Mesenchymal stem cell (in vitro differentiated cells and primary cell): ENCODE results near the gene RRP15.

ENCODE experiments used
- DNase-seq: peaks from one replicate; pipeline ENCODE4 v3.0.0-alpha.2; 2013
- H2AFZ ChIP-seq: one replicate; pipeline ENCODE4 v1.6.1; 2013; ENCODE audit warnings: low read depth, mild to moderate bottlenecking, control low read depth, inconsistent platforms, low read length, moderate library complexity
- H2AK5ac ChIP-seq: 2 replicates; pipeline ENCODE4 v1.6.1; 2013; ENCODE audit warnings: low read length, moderate library complexity, mild to moderate bottlenecking, inconsistent platforms; ENCODE audit not compliant: severe bottlenecking
- H2BK120ac ChIP-seq: one replicate; pipeline ENCODE4 v1.6.1; 2013; ENCODE audit warnings: low read depth, mild to moderate bottlenecking, inconsistent platforms, low read length, moderate library complexity
- H2BK12ac ChIP-seq, 2 experiments: one replicate each; pipeline ENCODE4 v1.6.1; 2013; ENCODE audit warnings: inconsistent platforms in 2 of 2, low read length in 2 of 2, mild to moderate bottlenecking in 2 of 2, moderate library complexity in 2 of 2, control low read depth in 1 of 2
- H2BK15ac ChIP-seq: one replicate; pipeline ENCODE4 v1.6.1; 2013; ENCODE audit warnings: mild to moderate bottlenecking, low read depth, inconsistent platforms; ENCODE audit not compliant: poor library complexity, severe bottlenecking
- H2BK5ac ChIP-seq: 2 replicates; pipeline ENCODE4 v1.6.1; 2013; ENCODE audit warnings: low read depth, mild to moderate bottlenecking, low read length, control low read depth, inconsistent platforms; ENCODE audit not compliant: poor library complexity, severe bottlenecking
- H3K14ac ChIP-seq, 2 experiments: one replicate each; pipeline ENCODE4 v1.6.1; 2013; ENCODE audit warnings: inconsistent platforms in 2 of 2, low read length in 2 of 2, control low read depth in 1 of 2, mild to moderate bottlenecking in 1 of 2, moderate library complexity in 1 of 2
- H3K18ac ChIP-seq, 2 experiments: one replicate each; pipeline ENCODE4 v1.6.1; 2013; ENCODE audit warnings: inconsistent platforms in 2 of 2, low read length in 2 of 2, control low read depth in 1 of 2, low read depth in 1 of 2, mild to moderate bottlenecking in 1 of 2
- H3K23ac ChIP-seq, 2 experiments: one replicate each; pipeline ENCODE4 v1.6.1; 2013; ENCODE audit warnings: inconsistent platforms in 2 of 2, low read length in 2 of 2, mild to moderate bottlenecking in 2 of 2, moderate library complexity in 2 of 2, control low read depth in 1 of 2
- H3K27ac ChIP-seq: 2 replicates; pipeline ENCODE4 v1.5.1; 2013; ENCODE audit warnings: mild to moderate bottlenecking, moderate library complexity, low read length, control low read depth, inconsistent platforms; ENCODE audit not compliant: poor library complexity, severe bottlenecking
- H3K27me3 ChIP-seq, 2 experiments: 2 replicates each; pipeline versions ENCODE4 v1.6.1 to v1.7.0; 2013; ENCODE audit warnings: low read length in 2 of 2, mild to moderate bottlenecking in 2 of 2, moderate library complexity in 2 of 2, control low read depth in 1 of 2, inconsistent platforms in 1 of 2; ENCODE audit not compliant: control insufficient read depth in 1 of 2, insufficient read depth in 1 of 2
- H3K36me3 ChIP-seq, 2 experiments: 2 replicates each; pipeline versions ENCODE4 v1.6.1 to v1.7.0; 2013; ENCODE audit warnings: low read length in 2 of 2, control low read depth in 1 of 2, inconsistent platforms in 1 of 2, low read depth in 1 of 2, mild to moderate bottlenecking in 1 of 2; ENCODE audit not compliant: insufficient read depth in 2 of 2, control insufficient read depth in 1 of 2
- H3K4ac ChIP-seq, 2 experiments: one replicate each; pipeline ENCODE4 v1.6.1; 2013; ENCODE audit warnings: inconsistent platforms in 2 of 2, low read length in 2 of 2, mild to moderate bottlenecking in 2 of 2, moderate library complexity in 2 of 2, control low read depth in 1 of 2, low read depth in 1 of 2
- H3K4me1 ChIP-seq: 2 replicates; pipeline ENCODE4 v1.6.1; 2013; ENCODE audit warnings: low read depth, low read length, control low read depth; ENCODE audit not compliant: control insufficient read depth, insufficient read depth
- H3K4me2 ChIP-seq: 2 replicates; pipeline ENCODE4 v1.6.1; 2013; ENCODE audit warnings: low read length, mild to moderate bottlenecking, inconsistent platforms; ENCODE audit not compliant: poor library complexity, severe bottlenecking
- H3K4me3 ChIP-seq, 2 experiments: 2 replicates each; pipeline versions ENCODE4 v1.5.1 to v1.7.0; 2013; ENCODE audit warnings: low read length in 2 of 2, mild to moderate bottlenecking in 2 of 2, control low read depth in 1 of 2, low read depth in 1 of 2; ENCODE audit not compliant: insufficient read depth in 1 of 2
- H3K79me1 ChIP-seq: replicated peaks from 2 replicates; pipeline ENCODE4 v1.6.1; 2013; ENCODE audit warnings: mild to moderate bottlenecking, control low read depth, low read length, inconsistent platforms; ENCODE audit not compliant: poor library complexity, severe bottlenecking
- H3K9ac ChIP-seq: 2 replicates; pipeline ENCODE4 v1.7.0; 2013; ENCODE audit warnings: mild to moderate bottlenecking, low read length, moderate library complexity
- H3K9me3 ChIP-seq: 2 replicates; pipeline ENCODE4 v1.7.0; 2013; ENCODE audit warnings: mild to moderate bottlenecking, low read length; ENCODE audit not compliant: control insufficient read depth
- H4K8ac ChIP-seq: one replicate; pipeline ENCODE4 v1.6.1; 2013; ENCODE audit warnings: inconsistent platforms, mild to moderate bottlenecking, low read length, moderate library complexity
- H4K91ac ChIP-seq: one replicate; pipeline ENCODE4 v1.6.1; 2013; ENCODE audit warnings: mild to moderate bottlenecking, low read length, inconsistent platforms
- WGBS: methylation state at CpG from one replicate; pipeline ENCODE4 v1.1.7; 2013; ENCODE audit warnings: mixed read lengths; 5-methylcytosine and 5-hydroxymethylcytosine counted together

The RRP15 gene

DNA sequence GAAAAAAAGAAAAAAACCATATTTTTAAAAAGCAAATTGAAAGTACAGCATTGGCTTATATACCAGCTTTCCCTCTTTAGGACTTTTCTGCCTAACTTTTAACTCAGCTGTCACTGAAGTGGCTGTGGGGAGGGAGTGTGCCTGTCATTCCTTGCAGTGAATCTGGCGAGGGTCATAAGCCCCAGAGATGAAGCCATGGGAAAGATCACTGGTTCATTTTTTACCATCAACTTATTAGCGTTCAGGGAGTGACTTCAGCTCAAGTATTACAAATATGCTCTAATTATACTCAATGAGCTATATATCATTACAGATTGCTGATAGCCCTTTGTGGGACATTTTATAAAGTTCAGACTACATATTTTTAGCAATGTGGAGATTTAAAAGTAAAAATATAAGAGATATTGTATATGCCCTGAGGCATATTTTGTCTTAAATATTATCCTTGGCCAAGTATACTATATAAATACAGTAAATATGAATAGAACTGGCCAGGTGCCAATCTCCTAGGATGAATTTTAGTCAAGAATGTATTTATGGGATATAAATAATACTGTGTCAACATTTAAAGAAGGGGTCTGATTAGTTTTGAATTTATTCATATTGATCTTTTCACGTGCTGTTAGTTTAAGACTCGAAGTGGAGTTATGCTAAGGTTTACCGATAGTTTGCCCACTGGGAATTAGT, 64.4 kb downstream of the RRP15 start:
- no peaks in the 10 kb centered on the region for H3K79me1 ChIP-seq
- no peak overlapping the region for H3K18ac ChIP-seq
- H3K27me3 ChIP-seq: no peaks in the 10 kb centered on the region
- peaks cover 12% of the 10 kb centered on the region for H3K4me1 ChIP-seq
- H3K9me3 ChIP-seq: no peaks in the 10 kb centered on the region
- no peak overlapping the region for H3K23ac ChIP-seq
- no peak overlapping the region for H2BK120ac ChIP-seq
- H3K4me3 ChIP-seq: peak overlapping the region; percentile 40 to 90
- H3K9ac ChIP-seq: peak overlapping the region; percentile 96
- peak overlapping the region; percentile 66 for H3K4me2 ChIP-seq
- H2BK5ac ChIP-seq: no peak overlapping the region
- H4K91ac ChIP-seq: no peak overlapping the region
- H3K14ac ChIP-seq: no peak overlapping the region
- DNase-seq: no peak
- no peak overlapping the region for H4K8ac ChIP-seq
- WGBS: 83% methylated on average over 4 of the region's 5 CpGs
- H2BK15ac ChIP-seq: no peak overlapping the region
- no peak overlapping the region for H2BK12ac ChIP-seq
- H3K27ac ChIP-seq: peak overlapping the region; percentile 99
- no peak overlapping the region for H2AK5ac ChIP-seq
- peaks cover 0 to 6% of the 10 kb centered on the region in 2 experiments for H3K36me3 ChIP-seq
- no peak overlapping the region for H2AFZ ChIP-seq
- H3K4ac ChIP-seq: no peak overlapping the region

DNA sequence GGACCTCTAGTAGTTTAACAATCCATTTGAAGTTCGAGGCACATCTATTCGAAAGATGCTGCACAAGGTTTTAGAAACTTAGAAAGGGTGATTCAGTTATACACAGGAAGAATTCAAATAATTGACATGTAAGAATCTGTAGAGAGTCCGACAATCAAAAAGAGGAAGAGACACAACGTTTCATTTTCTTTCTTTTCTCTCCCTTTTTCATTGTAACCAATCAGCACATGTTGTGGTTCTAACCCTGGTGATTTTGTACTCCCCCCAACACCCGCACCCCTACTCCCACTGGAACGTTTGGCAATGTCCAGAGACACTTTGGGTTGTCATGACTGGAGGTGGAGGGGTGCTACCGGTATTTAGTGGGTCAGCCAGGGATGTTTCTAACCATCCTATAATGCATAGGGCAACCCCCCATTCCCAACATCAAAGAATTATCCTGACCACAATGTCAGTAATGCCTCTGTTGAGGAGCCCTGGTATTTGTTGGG, 65.0 kb downstream of the RRP15 start:
- Histone ChIP-seq H3K4me1 (peaks cover 16% of the 10 kb centered on the region), H3K4me2 (peak overlapping the region; percentile 66), H2BK120ac (no peak overlapping the region), H3K27me3 (no peaks in the 10 kb centered on the region), H3K79me1 (no peaks in the 10 kb centered on the region), H3K36me3 (peaks cover 0 to 10% of the 10 kb centered on the region in 2 experiments), H2BK15ac (peak overlapping the region; percentile 67), H3K23ac (no peak overlapping the region), H2AK5ac (peak overlapping the region; percentile 44), H3K4ac (no peak overlapping the region), H3K9ac (peak overlapping the region; percentile 96), H2BK5ac (peak overlapping the region; percentile 53), H4K8ac (peak overlapping the region; percentile 60), H3K4me3 (peak overlapping the region; percentile 14 to 73), H2BK12ac (peak overlapping the region; percentile 5 to 29), H4K91ac (peak overlapping the region; percentile 74), H3K27ac (peak overlapping the region; percentile 86), H3K14ac (no peak overlapping the region), H3K9me3 (no peaks in the 10 kb centered on the region), H3K18ac (peak overlapping the region in 1 of 2 experiments; percentile 37), H2AFZ (no peak overlapping the region)
- no peak for DNase-seq
- WGBS: 92% methylated on average over 4 of the region's 7 CpGs

DNA sequence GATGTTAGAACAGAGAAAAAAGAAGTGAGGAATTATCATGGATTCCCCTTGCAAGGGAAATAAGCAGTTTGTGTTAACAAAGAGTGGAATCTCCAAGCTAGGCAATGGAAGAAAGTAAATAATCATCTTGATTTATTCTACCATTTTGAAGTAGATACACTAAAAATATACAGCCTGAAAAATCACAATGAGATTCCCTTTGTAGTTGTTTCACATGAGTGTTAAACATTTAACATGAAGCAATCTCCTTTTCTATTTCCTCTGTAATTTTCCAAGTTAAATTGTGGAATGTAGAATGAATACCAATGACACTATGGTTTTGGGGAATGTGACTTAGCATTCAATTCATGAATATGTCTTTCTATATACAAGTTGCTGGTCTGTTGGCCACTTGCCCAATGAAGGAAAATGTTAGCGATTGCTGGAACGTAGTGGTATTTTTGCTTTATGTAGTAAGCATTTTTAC, 65.7 kb downstream of the RRP15 start:
- H3K36me3 ChIP-seq: peaks cover 0 to 10% of the 10 kb centered on the region in 2 experiments
- no peaks in the 10 kb centered on the region for H3K79me1 ChIP-seq
- no peak overlapping the region for H3K23ac ChIP-seq
- H3K4me1 ChIP-seq: peaks cover 16% of the 10 kb centered on the region
- H2BK12ac ChIP-seq: no peak overlapping the region
- H3K4ac ChIP-seq: no peak overlapping the region
- H2BK15ac ChIP-seq: no peak overlapping the region
- H3K4me3 ChIP-seq: peak overlapping the region in 1 of 2 experiments; percentile 73
- 67% methylated on average over 2 of the region's 2 CpGs for WGBS
- H2BK120ac ChIP-seq: no peak overlapping the region
- H3K9me3 ChIP-seq: no peaks in the 10 kb centered on the region
- H3K4me2 ChIP-seq: peak overlapping the region; percentile 30
- H3K9ac ChIP-seq: peak overlapping the region; percentile 84
- H3K14ac ChIP-seq: no peak overlapping the region
- H2BK5ac ChIP-seq: no peak overlapping the region
- H4K91ac ChIP-seq: no peak overlapping the region
- no peaks in the 10 kb centered on the region for H3K27me3 ChIP-seq
- H4K8ac ChIP-seq: no peak overlapping the region
- DNase-seq: peak; percentile 70
- H3K27ac ChIP-seq: peak overlapping the region; percentile 93
- H2AFZ ChIP-seq: no peak overlapping the region
- no peak overlapping the region for H2AK5ac ChIP-seq
- no peak overlapping the region for H3K18ac ChIP-seq

DNA sequence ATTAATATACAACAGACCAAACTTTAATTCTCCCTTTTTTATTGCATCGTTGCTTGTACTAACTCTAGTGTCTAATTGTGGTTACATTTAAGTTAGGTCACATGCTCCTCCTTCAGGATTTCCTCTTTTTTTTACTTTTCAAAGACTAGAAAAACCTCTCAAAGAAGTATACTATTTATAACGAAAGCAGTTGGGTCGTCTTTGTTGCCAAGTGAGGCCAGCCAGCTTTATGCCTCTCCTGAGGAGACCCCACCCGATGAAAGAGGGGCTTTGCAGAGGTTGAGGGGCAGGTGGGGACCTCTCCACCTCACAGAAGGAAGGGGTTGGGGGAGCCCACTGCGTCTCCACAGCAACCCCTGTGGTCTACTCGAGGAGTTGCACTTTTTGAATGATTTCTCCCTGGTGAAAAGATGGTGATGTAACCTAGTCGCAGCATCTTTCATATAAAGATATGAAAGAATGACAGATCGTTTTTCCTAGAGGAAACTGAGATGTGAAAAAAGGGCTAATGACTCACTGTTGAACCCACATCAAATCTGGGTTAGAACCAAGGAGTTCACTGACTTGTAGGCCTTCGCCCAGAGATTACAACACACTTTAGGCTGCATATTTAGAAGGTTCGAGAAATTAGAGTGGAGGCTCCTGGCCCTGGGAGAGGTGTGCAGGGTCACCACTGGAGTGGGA, 66.4 kb downstream of the RRP15 start:
- Histone ChIP-seq H3K18ac (peak overlapping the region in 1 of 2 experiments; percentile 55), H3K4ac (no peak overlapping the region), H3K23ac (no peak overlapping the region), H2BK120ac (no peak overlapping the region), H3K4me3 (peak overlapping the region in 1 of 2 experiments; percentile 73), H3K9me3 (no peaks in the 10 kb centered on the region), H3K9ac (peak overlapping the region; percentile 84), H3K14ac (no peak overlapping the region), H3K4me1 (peaks cover 19% of the 10 kb centered on the region), H3K79me1 (peaks cover 1% of the 10 kb centered on the region), H2BK12ac (peak overlapping the region; percentile 74 to 92), H3K27me3 (no peaks in the 10 kb centered on the region), H3K27ac (peak overlapping the region; percentile 74), H4K8ac (peak overlapping the region; percentile 89), H4K91ac (peak overlapping the region; percentile 74), H2BK5ac (peak overlapping the region; percentile 78), H2AFZ (no peak overlapping the region), H3K4me2 (peak overlapping the region; percentile 48), H3K36me3 (peaks cover 0 to 13% of the 10 kb centered on the region in 2 experiments), H2BK15ac (peak overlapping the region; percentile 89), H2AK5ac (peak overlapping the region; percentile 77)
- DNase-seq: peak; percentile 50
- 65% methylated on average over 9 of the region's 10 CpGs for WGBS
